OCI-LY1 (cell line): ENCODE data around the gene FAM228B.
"Not testable (repeated sequence)": the region's sequence is repeated elsewhere in the genome, so short reads cannot be mapped to it uniquely, and the experiment has no call there.

Experiments
- H2AFZ ChIP-seq: fragments of 200-600 bp; sonication (generic), shearing (Covaris generic); 2 replicates; pipeline ENCODE4 v1.6.0; 2014; ENCODE audit warnings: antibody characterized with exemption, mild to moderate bottlenecking, low read length
- H3F3A ChIP-seq: fragments of 200-600 bp; sonication (generic), shearing (Covaris generic); 2 replicates; pipeline ENCODE4 v1.6.0; 2014; ENCODE audit warnings: mild to moderate bottlenecking, antibody characterized with exemption, low read length, moderate library complexity; ENCODE audit not compliant: insufficient read depth
- H3K27ac ChIP-seq: fragments of 200-600 bp; sonication (generic); 2 replicates; pipeline ENCODE4 v1.5.1; 2014; ENCODE audit warnings: low read length, mixed run types, mild to moderate bottlenecking, low read depth; ENCODE audit not compliant: poor library complexity, severe bottlenecking
- H3K27me3 ChIP-seq: fragments of 200-600 bp; sonication (generic); 2 replicates; pipeline ENCODE4 v1.6.0; 2014; ENCODE audit warnings: antibody characterized with exemption, mild to moderate bottlenecking, low read length, moderate library complexity; ENCODE audit not compliant: insufficient read depth
- H3K36me3 ChIP-seq: fragments of 200-600 bp; sonication (generic); 2 replicates; pipeline ENCODE4 v1.6.1; 2014; ENCODE audit warnings: mild to moderate bottlenecking, antibody characterized with exemption, low read length, moderate library complexity, mixed read lengths; ENCODE audit not compliant: insufficient read depth
- H3K4me1 ChIP-seq: fragments of 200-600 bp; sonication (generic); 2 replicates; pipeline ENCODE4 v1.5.1; 2014; ENCODE audit warnings: mild to moderate bottlenecking, low read length, moderate library complexity; ENCODE audit not compliant: insufficient read depth, severe bottlenecking
- H3K4me2 ChIP-seq: fragments of 200-600 bp; sonication (generic), shearing (Covaris generic); 2 replicates; pipeline ENCODE4 v1.6.1; 2014; ENCODE audit warnings: low read length
- H3K4me3 ChIP-seq: fragments of 200-600 bp; sonication (generic); 2 replicates; pipeline ENCODE4 v1.5.1; 2014; ENCODE audit warnings: low read length, low read depth, mild to moderate bottlenecking, mixed read lengths; ENCODE audit not compliant: poor library complexity, severe bottlenecking
- H3K79me2 ChIP-seq: fragments of 200-600 bp; shearing (Covaris generic); 2 replicates; pipeline ENCODE4 v1.6.1; 2016; ENCODE audit warnings: mixed run types, low read length, mixed read lengths; ENCODE audit not compliant: insufficient read depth
- H3K9ac ChIP-seq: fragments of 200-600 bp; sonication (generic), shearing (Covaris generic); 2 replicates; pipeline ENCODE4 v1.6.1; 2014; ENCODE audit warnings: mild to moderate bottlenecking, low read length, mixed read lengths
- H3K9me2 ChIP-seq: fragments of 200-600 bp; sonication (generic), shearing (Covaris generic); 2 replicates; pipeline ENCODE4 v1.6.1; 2014; ENCODE audit warnings: low read depth, mild to moderate bottlenecking, low read length, mixed read lengths
- H3K9me3 ChIP-seq: fragments of 200-600 bp; shearing (Covaris generic); 2 replicates; pipeline ENCODE4 v1.6.1; 2014; ENCODE audit warnings: low read length, mixed read lengths
- H4K20me1 ChIP-seq: fragments of 200-600 bp; sonication (generic), shearing (Covaris generic); 2 replicates; pipeline ENCODE4 v1.6.0; 2016; ENCODE audit warnings: mild to moderate bottlenecking, low read length; ENCODE audit not compliant: insufficient read depth
- CTCF ChIP-seq: fragments of 200-600 bp; sonication (generic), shearing (Covaris generic); IDR thresholded peaks from 2 replicates; pipeline ENCODE4 v1.5.1; 2017; ENCODE audit warnings: mild to moderate bottlenecking, antibody characterized with exemption, low read length, moderate library complexity, mixed read lengths
- EZH2 ChIP-seq: fragments of 200-600 bp; sonication (generic), shearing (Covaris generic); IDR thresholded peaks from 2 replicates; pipeline ENCODE4 v1.8.0; 2017; ENCODE audit warnings: borderline replicate concordance, mixed run types, mild to moderate bottlenecking, antibody characterized with exemption, low read length, moderate library complexity, mixed read lengths

The FAM228B gene

GRCh38 chr2:24100732-24101131, 22.5 kb upstream of the FAM228B start:
- not testable (repeated sequence) for H3K79me2 ChIP-seq, H3K9me2 ChIP-seq, H2AFZ ChIP-seq, H3K9ac ChIP-seq, H3K9me3 ChIP-seq, H3K4me3 ChIP-seq, H3K4me2 ChIP-seq, H3K36me3 ChIP-seq, H4K20me1 ChIP-seq, H3K27ac ChIP-seq, H3F3A ChIP-seq, H3K4me1 ChIP-seq, H3K27me3 ChIP-seq

- Histone ChIP-seq H4K20me1 (no peaks in the 10 kb centered on the region), H3K36me3 (no peaks in the 10 kb centered on the region), H3K27me3 (no peaks in the 10 kb centered on the region), H3K4me1 (no peaks in the 10 kb centered on the region), H3K79me2 (no peaks in the 10 kb centered on the region), H3K27ac (no peak overlapping the region), H3K4me2 (no peak overlapping the region), H3K4me3 (no peak overlapping the region), H3K9me3 (no peaks in the 10 kb centered on the region), H3K9me2 (no peaks in the 10 kb centered on the region), H3K9ac (no peak overlapping the region), H2AFZ (no peak overlapping the region), H3F3A (no peaks in the 10 kb centered on the region)
- TF ChIP-seq CTCF (no peak), EZH2 (no peak)
Measured at GRCh38 chr2:24101992-24102391, 21.3 kb upstream of the FAM228B start.

- no peaks in the 10 kb centered on the region for H3K27me3 ChIP-seq
- no peaks in the 10 kb centered on the region for H4K20me1 ChIP-seq
- no peaks in the 10 kb centered on the region for H3K79me2 ChIP-seq
- no peak overlapping the region for H3K27ac ChIP-seq
- no peak overlapping the region for H2AFZ ChIP-seq
- H3K4me2 ChIP-seq: no peak overlapping the region
- no peak for TF ChIP-seq EZH2
- no peak for TF ChIP-seq CTCF
- H3K9me2 ChIP-seq: no peaks in the 10 kb centered on the region
- no peaks in the 10 kb centered on the region for H3K36me3 ChIP-seq
- no peak overlapping the region for H3K9ac ChIP-seq
- H3F3A ChIP-seq: no peaks in the 10 kb centered on the region
- no peaks in the 10 kb centered on the region for H3K4me1 ChIP-seq
- H3K4me3 ChIP-seq: no peak overlapping the region
- 0 out of 2 replicates have a peak, but pooled peaks cover under 1% of the 10 kb centered on the region for H3K9me3 ChIP-seq
Measured at GRCh38 chr2:24102677-24103076, 20.6 kb upstream of the FAM228B start.

GRCh38 chr2:24104110-24104650, 19.1 kb upstream of the FAM228B start:
- no peak overlapping the region for H3K9ac ChIP-seq
- no peaks in the 10 kb centered on the region for H4K20me1 ChIP-seq
- no peaks in the 10 kb centered on the region for H3K36me3 ChIP-seq
- H3K4me1 ChIP-seq: no peaks in the 10 kb centered on the region
- H3K4me3 ChIP-seq: no peak overlapping the region
- H2AFZ ChIP-seq: no peak overlapping the region
- H3K9me2 ChIP-seq: no peaks in the 10 kb centered on the region
- TF ChIP-seq EZH2 (no peak), CTCF (no peak)
- 0 out of 2 replicates have a peak, but pooled peaks cover 2% of the 10 kb centered on the region for H3K9me3 ChIP-seq
- H3K27ac ChIP-seq: no peak overlapping the region
- H3K79me2 ChIP-seq: no peaks in the 10 kb centered on the region
- H3K27me3 ChIP-seq: no peaks in the 10 kb centered on the region
- H3F3A ChIP-seq: no peaks in the 10 kb centered on the region
- no peak overlapping the region for H3K4me2 ChIP-seq
